ENCODE measurements around the gene FGD4.
"Not testable (repeated sequence)": the region's sequence is repeated elsewhere in the genome, so short reads cannot be mapped to it uniquely, and the experiment has no call there.

- TF ChIP-seq EZH2 (IDR thresholded peaks at IDR 0.05); POLR2AphosphoS5 (IDR thresholded peaks at IDR 0.05; ENCODE audit: borderline replicate concordance, low read depth, low read length); FOXP2 (optimal IDR thresholded peaks at IDR 0.05; ENCODE audit: control extremely low read depth, extremely low read length, insufficient read depth): not testable (repeated sequence)
These were observed 127.0 kb downstream of the FGD4 start for GRCh38 chr12:32526343-32526742.
